ENCODE results near the gene SSC5D.

SSC5D gene

GRCh38 chr19:55459551-55459949, 28.7 kb upstream of the SSC5D start (continued):
- no peak for TF ChIP-seq ZBTB49 (tag by site-specific recombination; IDR thresholded peaks at IDR 0.05; ENCODE audit: low read depth)
- TF ChIP-seq SP2 (tag by site-specific recombination; IDR thresholded peaks at IDR 0.05), result peak; percentile 15; the same call in 1 of the 2 replicates
- TF ChIP-seq ZNF138 (tag by site-specific recombination; IDR thresholded peaks at IDR 0.05; ENCODE audit: borderline replicate concordance), result no peak
- TF ChIP-seq HOXD13 (CRISPR knock-in tag; IDR thresholded peaks at IDR 0.05; ENCODE audit: borderline replicate concordance), result no peak
- TF ChIP-seq ZNF404 (tag by site-specific recombination; IDR thresholded peaks at IDR 0.05), result no peak
- TF ChIP-seq TCF7L2 (IDR thresholded peaks at IDR 0.05; ENCODE audit: borderline replicate concordance, low read depth, low read length), result no peak
- TF ChIP-seq, protein P1, sequence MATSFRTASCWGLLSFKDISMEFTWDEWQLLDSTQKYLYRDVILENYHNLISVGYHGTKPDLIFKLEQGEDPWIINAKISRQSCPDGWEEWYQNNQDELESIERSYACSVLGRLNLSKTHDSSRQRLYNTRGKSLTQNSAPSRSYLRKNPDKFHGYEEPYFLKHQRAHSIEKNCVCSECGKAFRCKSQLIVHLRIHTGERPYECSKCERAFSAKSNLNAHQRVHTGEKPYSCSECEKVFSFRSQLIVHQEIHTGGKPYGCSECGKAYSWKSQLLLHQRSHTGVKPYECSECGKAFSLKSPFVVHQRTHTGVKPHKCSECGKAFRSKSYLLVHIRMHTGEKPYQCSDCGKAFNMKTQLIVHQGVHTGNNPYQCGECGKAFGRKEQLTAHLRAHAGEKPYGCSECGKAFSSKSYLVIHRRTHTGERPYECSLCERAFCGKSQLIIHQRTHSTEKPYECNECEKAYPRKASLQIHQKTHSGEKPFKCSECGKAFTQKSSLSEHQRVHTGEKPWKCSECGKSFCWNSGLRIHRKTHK (tag by site-specific recombination; IDR thresholded peaks at IDR 0.05), result no peak

GRCh38 chr19:55459950-55460657, 28.1 kb upstream of the SSC5D start:
- Histone ChIP-seq H3K4me1 (ENCODE audit: control insufficient read depth, insufficient read depth, low read length) (peaks cover 12% of the 10 kb centered on the region), H3K27ac (ENCODE audit: extremely low read depth, low read depth, low read length) (no peak overlapping the region; the same call in 1 of the 2 replicates), H3K9me3 (ENCODE audit: control insufficient read depth, insufficient read depth, low read depth, low read length) (no peaks in the 10 kb centered on the region), H3K36me3 (ENCODE audit: control insufficient read depth in 2 of 2, insufficient read depth in 1 of 2, low read length in 2 of 2) (no peaks in the 10 kb centered on the region), H3K4me3 (ENCODE audit: low read depth, low read length) (no peak overlapping the region)
- TF ChIP-seq SCRT2 (tag by site-specific recombination; IDR thresholded peaks at IDR 0.05) (peak; percentile 85), OSR2 (tag by site-specific recombination; IDR thresholded peaks at IDR 0.05) (no peak), SCRT1 (tag by site-specific recombination; IDR thresholded peaks at IDR 0.05; ENCODE audit: borderline replicate concordance) (0 out of 2 replicates have a peak, but pooled peaks have one; percentile 32), ZNF558 (tag by site-specific recombination; IDR thresholded peaks at IDR 0.05) (no peak), ZNF629 (tag by site-specific recombination; IDR thresholded peaks at IDR 0.05) (0 out of 2 replicates have a peak, but pooled peaks have one; percentile 31), ZNF335 (tag by site-specific recombination; conservative IDR thresholded peaks at IDR 0.05) (peak; percentile 56), ZNF600 (tag by site-specific recombination; IDR thresholded peaks at IDR 0.05) (0 out of 2 replicates have a peak, but pooled peaks have one; percentile 29)
- CTCF ChIA-PET, result interaction anchor here (0.6 to 2.3 kb wide), 9 partner anchors 8 to 319 kb away, joined by 3 to 24 read pairs (median 4); no protein-coding TSS in a partner anchor
- POLR2A ChIA-PET, result interaction anchor here (0.6 to 1.1 kb wide), 3 partner anchors 50 to 166 kb away, joined by 3 to 7 read pairs (median 3); partner anchors contain the start of gene UBE2S

DNA sequence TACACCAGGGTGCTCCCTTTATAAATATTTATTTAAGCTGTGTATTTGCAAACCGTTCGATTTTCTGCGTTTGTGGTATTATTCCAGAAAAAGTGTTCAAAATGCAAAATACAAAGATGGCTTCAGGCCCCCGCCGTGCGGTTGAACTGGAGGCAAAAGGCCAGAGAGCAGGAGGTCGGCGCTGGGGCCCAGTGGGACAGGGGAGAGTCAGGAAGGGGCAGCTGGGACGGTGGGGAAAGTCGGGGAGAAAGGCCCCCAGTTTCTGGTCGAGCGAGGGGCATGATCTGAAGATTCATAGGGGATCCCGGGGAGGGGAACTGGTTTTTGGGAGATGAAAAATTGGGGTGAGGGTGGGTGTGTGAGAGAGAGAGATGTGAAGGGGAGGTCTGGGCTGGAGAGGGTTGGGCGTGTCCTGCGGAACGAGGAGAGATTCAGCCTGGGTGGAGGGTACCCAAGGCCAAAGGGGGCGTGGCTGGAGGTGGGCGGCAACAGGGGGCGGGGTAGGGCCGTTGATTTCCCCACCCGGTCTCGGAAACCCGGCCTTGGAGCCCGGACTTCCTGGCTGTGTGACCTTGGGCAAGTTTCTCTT, 27.5 kb upstream of the SSC5D start:
- Histone ChIP-seq H3K27ac (ENCODE audit: extremely low read depth, low read depth, low read length) (peak overlapping the region; percentile 56; the same call in 1 of the 2 replicates), H3K36me3 (ENCODE audit: control insufficient read depth in 2 of 2, insufficient read depth in 1 of 2, low read length in 2 of 2) (no peaks in the 10 kb centered on the region), H3K9me3 (ENCODE audit: control insufficient read depth, insufficient read depth, low read depth, low read length) (no peaks in the 10 kb centered on the region), H3K4me1 (ENCODE audit: control insufficient read depth, insufficient read depth, low read length) (peaks cover 12% of the 10 kb centered on the region), H3K4me3 (ENCODE audit: low read depth, low read length) (peak overlapping the region; percentile 85)
- ChIA-PET CTCF (interaction anchor here (0.7 to 1.9 kb wide), 6 partner anchors 23 to 319 kb away, joined by 3 to 8 read pairs (median 4); no protein-coding TSS in a partner anchor), POLR2A (interaction anchor here (1.7 kb wide), 1 partner anchor 25 kb away, joined by 19 read pairs; the partner anchor contains the start of gene NAT14)
- no peak for TF ChIP-seq ZIC2 (tag by site-specific recombination; IDR thresholded peaks at IDR 0.05)
- no peak for TF ChIP-seq ZNF785 (tag by site-specific recombination; IDR thresholded peaks at IDR 0.05)
- TF ChIP-seq ZNF544 (tag by site-specific recombination; IDR thresholded peaks at IDR 0.05), result no peak
- TF ChIP-seq ZNF114 (tag by site-specific recombination; IDR thresholded peaks at IDR 0.05), result no peak
- no peak for TF ChIP-seq GFI1B (tag by site-specific recombination; IDR thresholded peaks at IDR 0.05)
- no peak for TF ChIP-seq ZNF747 (tag by site-specific recombination; IDR thresholded peaks at IDR 0.05)
- TF ChIP-seq KLF8 (tag by site-specific recombination; IDR thresholded peaks at IDR 0.05), result no peak
- no peak for TF ChIP-seq ZNF423 (tag by site-specific recombination; IDR thresholded peaks at IDR 0.05)
- no peak for TF ChIP-seq ZNF138 (tag by site-specific recombination; IDR thresholded peaks at IDR 0.05; ENCODE audit: borderline replicate concordance)
- TF ChIP-seq IKZF3 (tag by site-specific recombination; IDR thresholded peaks at IDR 0.05), result no peak
- no peak for TF ChIP-seq YY2 (tag by site-specific recombination; IDR thresholded peaks at IDR 0.05)
- TF ChIP-seq SP3 (tag by site-specific recombination; IDR thresholded peaks at IDR 0.05), result no peak; the same call in none of the 2 replicates
- TF ChIP-seq ZNF645 (tag by site-specific recombination; IDR thresholded peaks at IDR 0.05), result no peak
- TF ChIP-seq ZBTB48 (tag by site-specific recombination; IDR thresholded peaks at IDR 0.05), result no peak
- no peak for TF ChIP-seq TRIM28 (IDR thresholded peaks at IDR 0.05; ENCODE audit: borderline replicate concordance, low read length)
